Psoas muscle (tissue), 8 donors: ENCODE measurements around the gene C2orf72. TPM values are rescaled to one million over a fixed set of nuclear protein-coding genes. Genes with fewer than 3 reads are reported as not detected.
"Not testable (repeated sequence)": the region's sequence is repeated elsewhere in the genome, so short reads cannot be mapped to it uniquely, and the experiment has no call there.

Experiments used
- ATAC-seq, 4 donors: fragments of 200-7000 bp; cut with Tn5 transposase; one replicate each; pipeline ENCODE4 v1.9.1; 2020; ENCODE audit warnings: moderate library complexity in 3 of 4, mild to moderate bottlenecking in 2 of 4
- DNase-seq, 2 donors: peaks; one replicate each; pipeline ENCODE4 v3.0.0-alpha.2; 2020
- H3K27ac ChIP-seq: fragments of 200-600 bp; one replicate; pipeline ENCODE4 v1.8.0; 2022
- H3K27me3 ChIP-seq, 3 donors: fragments of 200-600 bp in 1 of 3; one replicate each; pipeline versions ENCODE4 v1.6.1 to v1.8.0; 2013 to 2022; ENCODE audit warnings: low read length in 2 of 3, mild to moderate bottlenecking in 2 of 3, moderate library complexity in 1 of 3; ENCODE audit not compliant: insufficient read depth in 3 of 3
- H3K36me3 ChIP-seq, 2 donors: fragments of 200-600 bp in 1 of 2; one replicate each; pipeline versions ENCODE4 v1.6.1 to v1.8.0; 2013 to 2022; ENCODE audit warnings: low read depth in 1 of 2, mild to moderate bottlenecking in 1 of 2, moderate library complexity in 1 of 2; ENCODE audit not compliant: insufficient read depth in 1 of 2
- H3K4me1 ChIP-seq: fragments of 200-600 bp; one replicate; pipeline ENCODE4 v1.8.0; 2022
- H3K4me3 ChIP-seq: fragments of 200-600 bp; one replicate; pipeline ENCODE4 v1.8.0; 2022; ENCODE audit warnings: mild to moderate bottlenecking
- H3K9me3 ChIP-seq: fragments of 200-600 bp; one replicate; pipeline ENCODE4 v1.8.0; 2022
- WGBS, 3 donors: extraction: QIAGEN DNeasy Blood & Tissue Kit; methylation state at CpG; one replicate each; pipeline versions ENCODE4 v1.1.6 to v1.1.7; 2013; 5-methylcytosine and 5-hydroxymethylcytosine counted together
- intact Hi-C, 2 donors: fragments of 100-400 bp; cut with DNase I; formaldehyde crosslinking; loops; one replicate each; pipeline versions ENCODE4 v1.11.0 to v1.14.2; 2022
- polyA plus RNA-seq, 3 donors: library from polyadenylated mRNA; stranded (reverse); fragments of 200-250 nt; gene quantifications; one replicate each; pipeline ENCODE4 v1.2.3, GENCODE V29; 2013
- total RNA-seq, 4 donors: library from RNA; stranded (reverse); fragmentation: NEBNext Ultra II Directional in 2 of 4; extraction: Animal tissue kit (Norgen Biotek cat#: 25700) in 2 of 4; gene quantifications; one replicate each; pipeline versions ENCODE4 v1.2.1 to v1.2.4, GENCODE V29; 2021 to 2023
- TF ChIP-seq, protein P1 (sequence below): fragments of 200-600 bp; IDR thresholded peaks from one replicate; pipeline ENCODE4 v1.8.0; 2022; ENCODE audit warnings: antibody characterized with exemption
- donor health status: healthy with polysubstance abuse.
- donor health status: DM: no; HTN: no; CAD: no; lungs with moderate emphysema.
- donor health status: Bipolar disorder and iron deficiency.
- donor health status: healthy.
- donor health status: DM: yes; HTN: yes; CAD: no.
- donor health status: DM: no; HTN: no; CAD: no.
- donor health status: DM: no; HTN: no; CAD: no.
- donor health status: DM: yes; HTN: yes; CAD: no.

Gene C2orf72
- total and polyA plus RNA-seq, 7 donors, result 0.03 to 0.12 (median 0.05) TPM; not detected in 4

- Histone ChIP-seq H3K4me3 (no peak overlapping the region), H3K4me1 (no peaks in the 10 kb centered on the region), H3K27me3 (peaks cover 3 to 5% (median 4%) of the 10 kb centered on the region in 3 donors), H3K9me3 (no peaks in the 10 kb centered on the region), H3K27ac (no peak overlapping the region), H3K36me3 (no peaks in the 10 kb centered on the region)
- no peak for DNase-seq
- ATAC-seq, result no peak
- 72 to 85% (median 75%) methylated on average over 6 of the region's 6 CpGs for WGBS, 3 donors
- TF ChIP-seq, protein P1, sequence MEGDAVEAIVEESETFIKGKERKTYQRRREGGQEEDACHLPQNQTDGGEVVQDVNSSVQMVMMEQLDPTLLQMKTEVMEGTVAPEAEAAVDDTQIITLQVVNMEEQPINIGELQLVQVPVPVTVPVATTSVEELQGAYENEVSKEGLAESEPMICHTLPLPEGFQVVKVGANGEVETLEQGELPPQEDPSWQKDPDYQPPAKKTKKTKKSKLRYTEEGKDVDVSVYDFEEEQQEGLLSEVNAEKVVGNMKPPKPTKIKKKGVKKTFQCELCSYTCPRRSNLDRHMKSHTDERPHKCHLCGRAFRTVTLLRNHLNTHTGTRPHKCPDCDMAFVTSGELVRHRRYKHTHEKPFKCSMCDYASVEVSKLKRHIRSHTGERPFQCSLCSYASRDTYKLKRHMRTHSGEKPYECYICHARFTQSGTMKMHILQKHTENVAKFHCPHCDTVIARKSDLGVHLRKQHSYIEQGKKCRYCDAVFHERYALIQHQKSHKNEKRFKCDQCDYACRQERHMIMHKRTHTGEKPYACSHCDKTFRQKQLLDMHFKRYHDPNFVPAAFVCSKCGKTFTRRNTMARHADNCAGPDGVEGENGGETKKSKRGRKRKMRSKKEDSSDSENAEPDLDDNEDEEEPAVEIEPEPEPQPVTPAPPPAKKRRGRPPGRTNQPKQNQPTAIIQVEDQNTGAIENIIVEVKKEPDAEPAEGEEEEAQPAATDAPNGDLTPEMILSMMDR, result no peak
- intact Hi-C loops, result no loop called here
These were observed 20.6 kb upstream of the C2orf72 start for GRCh38 chr2:231016566-231017230.

DNA sequence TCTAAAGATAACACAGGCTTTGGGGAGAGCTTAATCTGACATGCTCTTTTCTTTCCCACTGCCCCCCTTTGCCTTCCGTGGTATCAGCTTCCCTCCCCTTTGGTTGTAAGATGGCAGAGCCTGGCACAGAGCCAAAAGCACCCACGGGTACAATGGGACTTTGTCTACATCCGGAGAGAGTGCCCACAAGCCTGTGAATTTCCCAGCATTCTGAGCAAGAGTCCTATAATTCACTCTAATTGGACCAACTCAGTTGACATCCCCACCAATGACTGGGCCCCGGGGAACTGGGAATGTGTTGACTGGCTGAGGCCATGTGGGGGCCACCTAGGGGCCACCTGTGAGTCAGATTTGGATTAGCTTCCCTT lies 20.1 kb upstream of the C2orf72 start:
- peaks cover 3 to 5% (median 4%) of the 10 kb centered on the region in 3 donors for H3K27me3 ChIP-seq
- intact Hi-C loops, result no loop called here
- H3K27ac ChIP-seq, result no peak overlapping the region
- no peaks in the 10 kb centered on the region for H3K4me1 ChIP-seq
- H3K36me3 ChIP-seq, result no peaks in the 10 kb centered on the region
- WGBS, 3 donors, result 26 to 37% (median 33%) methylated on average over 4 of the region's 4 CpGs
- no peaks in the 10 kb centered on the region for H3K9me3 ChIP-seq
- TF ChIP-seq, protein P1, result no peak
- DNase-seq, result no peak
- no peak overlapping the region for H3K4me3 ChIP-seq
- no peak for ATAC-seq

GRCh38 chr2:231018184-231018583 lies 19.1 kb upstream of the C2orf72 start:
- intact Hi-C loops, result no loop called here
- TF ChIP-seq, protein P1, result no peak
- H3K27me3 ChIP-seq, result peaks cover 3 to 5% (median 4%) of the 10 kb centered on the region in 3 donors
- H3K4me1 ChIP-seq, result no peaks in the 10 kb centered on the region
- no peak for ATAC-seq
- no peak overlapping the region for H3K4me3 ChIP-seq
- DNase-seq, result no peak
- H3K9me3 ChIP-seq, result no peaks in the 10 kb centered on the region
- H3K36me3 ChIP-seq, result no peaks in the 10 kb centered on the region
- H3K27ac ChIP-seq, result no peak overlapping the region
- whole genome bisulfite sequencing, 3 donors, result 91 to 94% (median 92%) methylated on average over 3 of the region's 3 CpGs

GRCh38 chr2:231025059-231025458 lies 12.3 kb upstream of the C2orf72 start:
- DNase-seq, H3K27me3 ChIP-seq, H3K36me3 ChIP-seq, H3K27ac ChIP-seq, ATAC-seq, H3K4me1 ChIP-seq, intact Hi-C loops, H3K9me3 ChIP-seq, H3K4me3 ChIP-seq: not testable (repeated sequence)
- WGBS, 3 donors, result 87 to 89% (median 89%) methylated on average over 3 of the region's 3 CpGs

- intact Hi-C loops, result no loop called here
- Histone ChIP-seq H3K9me3 (no peaks in the 10 kb centered on the region), H3K4me1 (no peaks in the 10 kb centered on the region), H3K27me3 (peaks cover 0 to under 1% (median 0%) of the 10 kb centered on the region in 3 donors), H3K27ac (no peak overlapping the region), H3K36me3 (no peaks in the 10 kb centered on the region), H3K4me3 (no peak overlapping the region)
- DNase-seq (no peak), ATAC-seq (no peak)
- TF ChIP-seq, protein P1, result no peak
These were observed 8.4 kb upstream of the C2orf72 start for GRCh38 chr2:231028889-231029288.
